ENCODE data around the gene SLC6A11.

The SLC6A11 gene

GRCh38 chr3:10940106-10940505, 124.1 kb downstream of the SLC6A11 start:
- H3K4me3 ChIP-seq (ENCODE audit: low read length), result no peak overlapping the region
- TF ChIP-seq CTCF (conservative IDR thresholded peaks at IDR 0.05; ENCODE audit: low read depth, low read length), result no peak
- DNase-seq (ENCODE audit: low read depth), result no peak

- peak; percentile 87 for TF ChIP-seq CTCF (conservative IDR thresholded peaks at IDR 0.05; ENCODE audit: low read depth, low read length)
- no peak overlapping the region for H3K4me3 ChIP-seq (ENCODE audit: low read length)
- no peak for DNase-seq (ENCODE audit: low read depth)
Measured at GRCh38 chr3:10941972-10942371, 125.9 kb downstream of the SLC6A11 start.

- no peak overlapping the region for H3K4me3 ChIP-seq (ENCODE audit: low read length)
- TF ChIP-seq CTCF (conservative IDR thresholded peaks at IDR 0.05; ENCODE audit: low read depth, low read length), result no peak
- no peak for DNase-seq (ENCODE audit: low read depth)
Measured at GRCh38 chr3:10942690-10943205, 126.7 kb downstream of the SLC6A11 start.

GRCh38 chr3:10944866-10945265, 128.8 kb downstream of the SLC6A11 start:
- H3K4me3 ChIP-seq (ENCODE audit: low read length), result no peak overlapping the region
- no peak for TF ChIP-seq CTCF (conservative IDR thresholded peaks at IDR 0.05; ENCODE audit: low read depth, low read length)
- DNase-seq (ENCODE audit: low read depth), result no peak

GRCh38 chr3:10945683-10946287, 129.8 kb downstream of the SLC6A11 start:
- DNase-seq (ENCODE audit: low read depth), result no peak
- peak; percentile 85 for TF ChIP-seq CTCF (conservative IDR thresholded peaks at IDR 0.05; ENCODE audit: low read depth, low read length)
- H3K4me3 ChIP-seq (ENCODE audit: low read length), result no peak overlapping the region

GRCh38 chr3:10946526-10946925, 130.5 kb downstream of the SLC6A11 start:
- no peak overlapping the region for H3K4me3 ChIP-seq (ENCODE audit: low read length)
- DNase-seq (ENCODE audit: low read depth), result no peak

More at GRCh38 chr3:10946526-10946925, 130.5 kb downstream of the SLC6A11 start:
- no peak for TF ChIP-seq CTCF (conservative IDR thresholded peaks at IDR 0.05; ENCODE audit: low read depth, low read length)

Measured in retinal pigment epithelial cell (primary cell).